ENCODE measurements around the gene BBC3.

BBC3 gene

GRCh38 chr19:47230054-47230920 lies 712 bp downstream of the BBC3 start:
- DNase-seq: no peak

GRCh38 chr19:47229676-47230053 lies 1.3 kb downstream of the BBC3 start:
- DNase-seq: no peak

GRCh38 chr19:47228937-47229675 lies 1.9 kb downstream of the BBC3 start:
- DNase-seq: no peak

GRCh38 chr19:47228168-47228936 lies 2.6 kb downstream of the BBC3 start:
- no peak for DNase-seq

GRCh38 chr19:47227352-47228167 lies 3.4 kb downstream of the BBC3 start:
- no peak for DNase-seq

- peak; percentile 47 for DNase-seq
Observed at GRCh38 chr19:47226426-47227351, 4.3 kb downstream of the BBC3 start.

GRCh38 chr19:47225746-47226425 lies 5.1 kb downstream of the BBC3 start:
- DNase-seq: peak; percentile 45

GRCh38 chr19:47221890-47222289 lies 9.1 kb downstream of the BBC3 start:
- DNase-seq: no peak

GRCh38 chr19:47221080-47221841 lies 9.7 kb downstream of the BBC3 start:
- no peak for DNase-seq

GRCh38 chr19:47215581-47215980 lies 15.4 kb downstream of the BBC3 start:
- no peak for DNase-seq

GRCh38 chr19:47210689-47211316 lies 20.2 kb downstream of the BBC3 start:
- peak; percentile 34 for DNase-seq

- DNase-seq: no peak
Observed at GRCh38 chr19:47210180-47210490, 20.9 kb downstream of the BBC3 start.

- no peak for DNase-seq
Observed at GRCh38 chr19:47209319-47210179, 21.4 kb downstream of the BBC3 start.

- no peak for DNase-seq
Observed at GRCh38 chr19:47203254-47203653, 27.7 kb downstream of the BBC3 start.

GRCh38 chr19:47200530-47200929 lies 30.5 kb downstream of the BBC3 start:
- no peak for DNase-seq

GRCh38 chr19:47197141-47197540 lies 33.9 kb downstream of the BBC3 start:
- no peak for DNase-seq

- DNase-seq: no peak
Observed at GRCh38 chr19:47195434-47195833, 35.6 kb downstream of the BBC3 start.

GRCh38 chr19:47190167-47190727 lies 40.8 kb downstream of the BBC3 start:
- DNase-seq: no peak

All from SHP77 treated with DMSO at 0.1 percent for 48 hours (cell line).